ENCODE results near the gene ARHGAP26.
"Not testable (repeated sequence)": the region's sequence is repeated elsewhere in the genome, so short reads cannot be mapped to it uniquely, and the experiment has no call there.

DNA sequence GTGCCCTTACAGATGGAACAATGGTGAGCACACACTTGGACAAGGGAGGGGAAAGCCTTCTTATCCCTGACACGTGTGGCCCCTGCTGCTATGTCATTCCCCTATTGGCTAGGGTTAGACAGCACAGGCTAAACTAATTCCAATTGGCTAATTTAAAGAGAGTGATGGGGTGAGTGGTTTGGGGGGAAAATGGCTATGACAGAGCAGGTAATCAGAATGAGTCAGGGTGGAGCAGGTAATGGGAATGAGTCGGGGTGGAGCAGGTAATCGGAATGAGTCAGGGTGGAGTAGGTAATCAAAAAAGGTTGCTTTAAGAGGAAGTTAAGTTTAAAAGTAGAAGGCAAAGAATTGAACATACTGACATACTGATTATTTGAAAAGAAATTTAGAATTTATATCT, 324.4 kb downstream of the ARHGAP26 start:
- 0 out of 4 replicates have a peak, but pooled peaks of 1 of the 2 experiments have one; percentile 2 for TF ChIP-seq CTCF (conservative IDR thresholded peaks at IDR 0.05; ENCODE audit: low read depth in 2 of 2)
- TF ChIP-seq EZH2phosphoT487, JUNB (IDR thresholded peaks at IDR 0.05; ENCODE audit: unreplicated experiment): not testable (repeated sequence)

Measured in GM23338 (cell line).